ENCODE results near the gene MISP.

Gene MISP

DNA sequence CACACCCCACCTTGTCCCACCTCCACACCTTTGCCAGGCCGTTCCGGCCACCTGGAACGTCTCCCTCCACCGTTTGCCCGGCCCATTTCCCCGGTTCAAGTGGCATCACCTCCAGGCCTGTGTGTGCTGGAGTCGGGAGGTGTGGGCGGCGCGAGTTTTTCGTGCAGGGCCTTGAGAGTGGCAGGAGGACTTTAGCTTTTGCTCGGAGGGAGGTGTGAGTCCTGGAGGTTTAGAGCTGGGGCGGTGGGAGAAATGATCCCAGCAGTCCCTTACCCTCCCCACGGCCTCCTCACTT is 46.5 kb upstream of the MISP start:
- H3K27me3 ChIP-seq (ENCODE audit: insufficient read depth, low read length) = peaks cover 5% of the 10 kb centered on the region
- peaks cover 0 to 3% of the 10 kb centered on the region in 2 experiments for H3K4me1 ChIP-seq (ENCODE audit: control insufficient read depth in 1 of 2, insufficient read depth in 2 of 2, low read length in 2 of 2)
- no peak overlapping the region for H4K8ac ChIP-seq (ENCODE audit: low read depth, low read length)
- H3K27ac ChIP-seq (ENCODE audit: low read depth, low read length) = no peak overlapping the region
- H2BK12ac ChIP-seq (ENCODE audit: low read length) = no peak overlapping the region
- no peak overlapping the region for H3K18ac ChIP-seq (ENCODE audit: low read length)
- no peak overlapping the region for H4K12ac ChIP-seq (ENCODE audit: low read depth, low read length)
- no peaks in the 10 kb centered on the region for H3K79me2 ChIP-seq (ENCODE audit: control insufficient read depth, insufficient read depth, low read length, poor library complexity)
- no CpG with 5 or more reads among the region's 14 CpGs for WGBS (ENCODE audit: extremely low coverage, insufficient coverage, insufficient read length)
- H3K79me1 ChIP-seq (ENCODE audit: low read length) = no peaks in the 10 kb centered on the region
- no peak overlapping the region for H3K9ac ChIP-seq (ENCODE audit: low read length)
- peaks cover 8% of the 10 kb centered on the region for H3K9me3 ChIP-seq (ENCODE audit: insufficient read depth, low read depth, low read length)
- peak overlapping the region; percentile 53 for H3K23ac ChIP-seq (ENCODE audit: low read length)
- no peak overlapping the region for H2BK120ac ChIP-seq (ENCODE audit: insufficient read depth, low read length, poor library complexity)
- H3K4me2 ChIP-seq (ENCODE audit: low read length) = no peak overlapping the region
- no peaks in the 10 kb centered on the region for H3K36me3 ChIP-seq (ENCODE audit: control insufficient read depth in 1 of 2, insufficient read depth in 2 of 2, low read length in 2 of 2)
- H3K14ac ChIP-seq (ENCODE audit: low read length) = no peak overlapping the region
- H2BK5ac ChIP-seq (ENCODE audit: low read depth, low read length, poor library complexity) = no peak overlapping the region
- no peak overlapping the region for H2AK5ac ChIP-seq (ENCODE audit: low read length)
- H2AFZ ChIP-seq (ENCODE audit: insufficient read depth, low read length, poor library complexity) = no peak overlapping the region
- no peak overlapping the region for H3K4me3 ChIP-seq (ENCODE audit: low read depth, low read length)
- H3K4ac ChIP-seq (ENCODE audit: low read depth, low read length) = no peak overlapping the region
- no peak overlapping the region for H4K91ac ChIP-seq (ENCODE audit: low read depth, low read length)
- no peak for DNase-seq

DNA sequence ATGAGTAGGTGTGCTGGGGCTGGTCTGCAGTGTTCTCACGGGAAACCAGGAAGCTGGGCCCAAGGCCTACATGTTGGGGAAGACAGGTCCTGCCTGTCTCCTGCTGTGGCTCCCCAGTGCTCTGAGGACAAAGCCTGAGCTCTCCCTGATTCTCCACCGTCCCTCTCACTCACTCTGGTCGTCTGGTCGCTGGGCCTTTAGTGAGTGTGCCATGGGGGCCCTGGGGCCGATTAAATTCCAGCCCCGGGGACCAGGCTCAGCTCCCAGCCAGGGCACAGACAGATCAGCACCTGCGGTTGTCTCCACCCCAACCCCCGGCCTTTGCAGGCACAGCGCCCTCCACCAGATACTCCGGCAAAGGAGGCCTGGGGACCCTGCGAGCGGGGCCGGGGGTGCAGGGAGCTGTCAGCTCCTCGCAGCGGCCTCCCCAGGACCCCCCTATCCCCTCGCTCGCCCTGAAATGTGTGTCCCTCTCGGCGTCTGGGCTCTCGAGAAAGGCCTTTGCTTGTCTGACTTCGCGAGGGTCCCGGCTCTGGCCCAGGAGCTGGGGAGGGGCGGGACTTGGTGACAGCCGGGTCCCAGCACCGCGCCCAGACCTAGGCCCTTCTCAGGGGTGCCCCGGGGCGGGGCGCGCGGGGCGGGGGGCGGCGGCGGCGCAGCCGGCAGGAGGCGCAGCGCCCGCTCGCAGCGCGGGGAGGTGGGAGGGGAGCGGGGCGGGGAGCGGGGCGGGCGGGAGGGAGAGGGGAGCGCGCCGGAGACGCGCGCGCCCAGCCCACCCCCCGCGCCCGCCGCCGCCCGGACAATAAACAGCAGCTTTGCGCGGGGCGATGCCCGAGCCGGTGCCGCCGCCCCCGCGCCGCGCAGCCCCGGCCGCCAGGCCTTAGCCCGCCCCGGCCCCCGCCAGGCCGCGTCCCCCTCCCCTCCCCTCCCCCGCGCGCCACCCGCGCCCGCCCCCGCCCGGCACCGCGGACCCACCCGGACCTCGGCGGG is 42.5 kb upstream of the MISP start, which contains the start of gene PALM:
Gene PALM, plus strand, starts transcription at position 782 of the 990 bp plus-strand sequence. CDS start 212 bp downstream, outside the sequence.
- peak within 1 kb of the TSS; percentile 17 for H4K8ac ChIP-seq (ENCODE audit: low read depth, low read length)
- H3K27ac ChIP-seq (ENCODE audit: low read depth, low read length) = no peak within 1 kb of the TSS
- DNase-seq = no peak
- H3K9ac ChIP-seq (ENCODE audit: low read length) = no peak within 1 kb of the TSS
- H2BK120ac ChIP-seq (ENCODE audit: insufficient read depth, low read length, poor library complexity) = no peak within 1 kb of the TSS
- WGBS (ENCODE audit: extremely low coverage, insufficient coverage, insufficient read length) = no CpG with 5 or more reads among the region's 93 CpGs
- peak within 1 kb of the TSS; percentile 32 for H3K14ac ChIP-seq (ENCODE audit: low read length)
- peaks cover 0 to 2% of the 10 kb centered on the region in 2 experiments for H3K36me3 ChIP-seq (ENCODE audit: control insufficient read depth in 1 of 2, insufficient read depth in 2 of 2, low read length in 2 of 2)
- no peak within 1 kb of the TSS for H2BK5ac ChIP-seq (ENCODE audit: low read depth, low read length, poor library complexity)
- peaks cover 3% of the 10 kb centered on the region in 2 experiments for H3K4me1 ChIP-seq (ENCODE audit: control insufficient read depth in 1 of 2, insufficient read depth in 2 of 2, low read length in 2 of 2)
- no peak within 1 kb of the TSS for H2BK12ac ChIP-seq (ENCODE audit: low read length)
- H3K27me3 ChIP-seq (ENCODE audit: insufficient read depth, low read length) = peaks cover 7% of the 10 kb centered on the region
- H3K9me3 ChIP-seq (ENCODE audit: insufficient read depth, low read depth, low read length) = peaks cover 8% of the 10 kb centered on the region
- no peak within 1 kb of the TSS for H2AK5ac ChIP-seq (ENCODE audit: low read length)
- H4K91ac ChIP-seq (ENCODE audit: low read depth, low read length) = peak within 1 kb of the TSS; percentile 30
- H3K23ac ChIP-seq (ENCODE audit: low read length) = no peak within 1 kb of the TSS
- H2AFZ ChIP-seq (ENCODE audit: insufficient read depth, low read length, poor library complexity) = peak within 1 kb of the TSS; percentile 6
- H3K4me2 ChIP-seq (ENCODE audit: low read length) = peak within 1 kb of the TSS; percentile 98
- H3K79me1 ChIP-seq (ENCODE audit: low read length) = no peaks in the 10 kb centered on the region
- no peak within 1 kb of the TSS for H3K4ac ChIP-seq (ENCODE audit: low read depth, low read length)
- H3K18ac ChIP-seq (ENCODE audit: low read length) = peak within 1 kb of the TSS; percentile 22
- H3K79me2 ChIP-seq (ENCODE audit: control insufficient read depth, insufficient read depth, low read length, poor library complexity) = no peaks in the 10 kb centered on the region
- H3K4me3 ChIP-seq (ENCODE audit: low read depth, low read length) = peak within 1 kb of the TSS; percentile 75
- peak within 1 kb of the TSS; percentile 51 for H4K12ac ChIP-seq (ENCODE audit: low read depth, low read length)

DNA sequence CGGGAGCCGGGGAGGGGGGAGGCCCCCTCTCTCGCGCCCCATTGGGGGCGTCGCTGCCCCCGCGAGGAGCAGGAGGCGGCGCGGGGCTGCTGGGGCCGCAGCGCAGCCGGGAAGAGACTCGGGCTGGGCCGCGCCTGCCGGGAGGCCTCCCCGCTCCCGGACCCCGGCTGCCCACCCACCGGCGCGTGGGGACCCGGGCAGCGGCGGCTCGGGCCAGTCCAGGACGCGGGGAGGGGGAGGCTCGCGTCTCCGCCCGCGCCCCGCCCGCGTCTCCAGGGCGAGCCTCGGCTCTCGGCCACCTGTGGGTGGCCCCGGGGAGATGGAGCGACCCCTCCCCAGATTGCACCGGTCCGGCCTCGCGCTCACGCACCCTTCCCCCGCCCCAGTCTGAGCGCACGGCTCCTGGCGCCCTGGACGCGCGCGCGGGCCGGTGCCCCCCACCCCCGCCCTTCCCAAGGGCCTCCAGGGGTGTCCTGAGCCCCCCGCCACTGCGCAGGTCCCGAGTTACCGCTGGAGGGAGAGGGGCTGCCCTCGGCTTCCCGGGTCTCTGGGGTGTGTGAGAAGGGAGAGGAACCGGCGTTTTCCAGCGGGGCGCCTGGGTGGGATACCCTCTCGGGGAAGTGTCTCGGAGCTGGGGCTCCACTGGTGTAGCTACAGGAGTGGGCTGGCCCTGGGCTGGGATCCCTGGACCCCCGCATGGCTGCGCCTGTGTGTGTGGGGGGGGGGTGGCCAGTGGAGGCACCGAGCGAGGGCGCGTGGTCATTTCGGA is 41.5 kb upstream of the MISP start:
- Histone ChIP-seq H3K4me1 (ENCODE audit: control insufficient read depth in 1 of 2, insufficient read depth in 2 of 2, low read length in 2 of 2) (peaks cover 0 to 3% of the 10 kb centered on the region in 2 experiments), H3K4me3 (ENCODE audit: low read depth, low read length) (peak overlapping the region; percentile 75), H3K79me2 (ENCODE audit: control insufficient read depth, insufficient read depth, low read length, poor library complexity) (no peaks in the 10 kb centered on the region), H3K36me3 (ENCODE audit: control insufficient read depth in 1 of 2, insufficient read depth in 2 of 2, low read length in 2 of 2) (peaks cover 0 to 2% of the 10 kb centered on the region in 2 experiments), H2AK5ac (ENCODE audit: low read length) (no peak overlapping the region), H3K9ac (ENCODE audit: low read length) (no peak overlapping the region), H3K4ac (ENCODE audit: low read depth, low read length) (no peak overlapping the region), H2BK5ac (ENCODE audit: low read depth, low read length, poor library complexity) (no peak overlapping the region), H3K23ac (ENCODE audit: low read length) (no peak overlapping the region), H3K14ac (ENCODE audit: low read length) (peak overlapping the region; percentile 32), H3K18ac (ENCODE audit: low read length) (peak overlapping the region; percentile 22), H2BK12ac (ENCODE audit: low read length) (no peak overlapping the region), H2BK120ac (ENCODE audit: insufficient read depth, low read length, poor library complexity) (no peak overlapping the region), H4K91ac (ENCODE audit: low read depth, low read length) (peak overlapping the region; percentile 30), H3K4me2 (ENCODE audit: low read length) (peak overlapping the region; percentile 98), H4K8ac (ENCODE audit: low read depth, low read length) (no peak overlapping the region), H4K12ac (ENCODE audit: low read depth, low read length) (peak overlapping the region; percentile 51), H3K79me1 (ENCODE audit: low read length) (no peaks in the 10 kb centered on the region), H3K27ac (ENCODE audit: low read depth, low read length) (no peak overlapping the region), H3K27me3 (ENCODE audit: insufficient read depth, low read length) (peaks cover 7% of the 10 kb centered on the region), H2AFZ (ENCODE audit: insufficient read depth, low read length, poor library complexity) (peak overlapping the region; percentile 5), H3K9me3 (ENCODE audit: insufficient read depth, low read depth, low read length) (peaks cover 2% of the 10 kb centered on the region)
- WGBS (ENCODE audit: extremely low coverage, insufficient coverage, insufficient read length) = no CpG with 5 or more reads among the region's 78 CpGs
- no peak for DNase-seq

GRCh38 chr19:709965-710571 is 40.8 kb upstream of the MISP start:
- H4K91ac ChIP-seq (ENCODE audit: low read depth, low read length) = no peak overlapping the region

More at GRCh38 chr19:709965-710571, 40.8 kb upstream of the MISP start:
- Histone ChIP-seq H4K8ac (ENCODE audit: low read depth, low read length) (no peak overlapping the region), H2BK120ac (ENCODE audit: insufficient read depth, low read length, poor library complexity) (no peak overlapping the region), H3K9me3 (ENCODE audit: insufficient read depth, low read depth, low read length) (peaks cover 2% of the 10 kb centered on the region), H3K4me2 (ENCODE audit: low read length) (peak overlapping the region; percentile 98), H3K9ac (ENCODE audit: low read length) (no peak overlapping the region), H3K79me2 (ENCODE audit: control insufficient read depth, insufficient read depth, low read length, poor library complexity) (no peaks in the 10 kb centered on the region), H3K14ac (ENCODE audit: low read length) (peak overlapping the region; percentile 32), H3K36me3 (ENCODE audit: control insufficient read depth in 1 of 2, insufficient read depth in 2 of 2, low read length in 2 of 2) (peaks cover 0 to 2% of the 10 kb centered on the region in 2 experiments), H3K23ac (ENCODE audit: low read length) (no peak overlapping the region), H3K4ac (ENCODE audit: low read depth, low read length) (no peak overlapping the region), H3K4me3 (ENCODE audit: low read depth, low read length) (peak overlapping the region; percentile 13), H3K79me1 (ENCODE audit: low read length) (no peaks in the 10 kb centered on the region), H3K18ac (ENCODE audit: low read length) (peak overlapping the region; percentile 22), H3K27me3 (ENCODE audit: insufficient read depth, low read length) (peaks cover 7% of the 10 kb centered on the region), H2AK5ac (ENCODE audit: low read length) (no peak overlapping the region), H2AFZ (ENCODE audit: insufficient read depth, low read length, poor library complexity) (no peak overlapping the region), H2BK12ac (ENCODE audit: low read length) (no peak overlapping the region), H4K12ac (ENCODE audit: low read depth, low read length) (peak overlapping the region; percentile 51), H3K4me1 (ENCODE audit: control insufficient read depth in 1 of 2, insufficient read depth in 2 of 2, low read length in 2 of 2) (peaks cover 0 to 3% of the 10 kb centered on the region in 2 experiments), H3K27ac (ENCODE audit: low read depth, low read length) (no peak overlapping the region), H2BK5ac (ENCODE audit: low read depth, low read length, poor library complexity) (no peak overlapping the region)
- WGBS (ENCODE audit: extremely low coverage, insufficient coverage, insufficient read length) = no CpG with 5 or more reads among the region's 27 CpGs
- no peak for DNase-seq

Measured in trophoblast cell (in vitro differentiated cells and primary cell).